ENCODE results near the gene JUN.

JUN gene

DNA sequence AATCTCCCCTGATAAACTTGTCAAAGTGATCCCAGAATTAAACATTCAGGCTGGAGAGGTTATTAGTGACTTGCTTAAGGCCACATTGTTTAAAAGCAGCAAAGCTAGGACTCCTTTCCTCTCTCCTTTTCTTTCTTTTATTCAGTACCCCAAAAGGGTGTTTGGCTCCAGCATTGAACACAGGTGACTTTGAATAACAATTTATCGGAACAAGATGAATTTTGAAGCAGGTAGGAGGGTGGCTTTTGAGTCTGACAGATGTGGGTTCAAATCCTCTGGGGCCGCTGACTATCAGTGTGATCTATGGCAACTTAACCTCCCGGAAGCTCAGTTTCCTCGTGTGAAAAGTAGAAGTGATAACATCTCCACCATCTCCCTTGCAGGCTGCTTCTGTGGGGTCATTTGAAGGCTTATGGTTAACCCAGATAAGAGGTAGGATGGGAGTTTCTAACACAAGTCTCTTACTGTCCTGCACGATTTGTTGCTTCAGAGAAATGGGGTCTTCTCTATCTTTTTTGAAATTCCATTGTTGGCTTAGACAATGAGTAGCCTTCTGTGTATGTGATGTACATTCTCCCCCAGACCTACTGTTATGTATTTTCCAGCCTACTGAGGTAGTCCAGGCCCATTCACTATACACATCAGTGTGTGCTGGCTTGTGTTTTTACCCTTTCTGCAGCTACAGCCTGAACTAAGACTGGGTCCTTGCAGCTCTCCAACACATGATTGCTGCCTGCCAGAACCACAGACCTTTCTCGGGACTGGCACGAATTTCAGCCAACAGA, 29.0 kb downstream of the JUN start:
- DNase-seq: no peak

DNA sequence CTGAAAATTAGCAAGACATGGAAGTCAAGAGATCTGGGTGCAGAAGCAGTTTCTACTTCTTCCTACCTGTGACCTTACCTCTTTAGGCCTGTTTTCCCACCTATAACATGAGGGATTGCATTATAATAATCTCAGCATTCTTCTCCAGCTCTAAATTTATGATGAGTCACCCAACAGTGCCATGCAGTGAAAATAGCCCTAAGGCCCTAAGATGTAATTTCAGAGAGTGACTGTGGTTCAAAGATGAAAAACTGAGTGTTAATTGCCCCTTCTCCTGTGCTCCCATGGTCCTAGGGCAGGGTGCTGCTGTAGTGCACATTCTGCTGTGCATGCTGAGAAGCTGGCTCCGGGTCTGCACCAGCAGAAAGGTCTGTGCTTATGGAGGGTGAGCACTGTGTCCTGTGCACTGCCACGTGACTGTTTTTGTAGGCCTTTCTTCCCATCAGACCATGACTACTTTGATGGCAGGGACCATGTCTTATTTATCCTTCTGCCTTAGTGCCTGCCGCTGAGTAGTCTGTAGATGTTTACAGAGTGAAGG, 29.7 kb downstream of the JUN start:
- DNase-seq: no peak

DNA sequence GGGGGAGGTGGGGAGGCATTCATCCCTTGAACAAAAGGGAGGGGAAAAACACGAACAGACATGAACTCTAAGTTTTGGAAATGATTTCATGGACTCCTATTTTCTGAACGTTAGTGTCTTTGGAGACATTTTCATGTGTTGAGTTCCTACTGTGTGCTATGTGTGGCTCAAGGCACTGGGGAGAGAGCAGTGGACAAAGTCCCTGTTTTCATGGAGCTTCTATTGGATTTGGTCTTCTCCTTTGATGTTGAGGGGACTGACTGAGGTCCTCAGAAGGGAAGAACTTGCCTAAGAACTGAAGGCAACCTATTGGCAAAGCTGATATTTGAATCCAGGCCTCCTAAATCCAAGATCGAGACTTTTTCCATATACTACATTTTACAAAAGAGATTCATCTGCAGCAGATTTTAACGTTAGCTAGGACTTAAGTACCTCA, 30.4 kb downstream of the JUN start:
- no peak for DNase-seq

DNA sequence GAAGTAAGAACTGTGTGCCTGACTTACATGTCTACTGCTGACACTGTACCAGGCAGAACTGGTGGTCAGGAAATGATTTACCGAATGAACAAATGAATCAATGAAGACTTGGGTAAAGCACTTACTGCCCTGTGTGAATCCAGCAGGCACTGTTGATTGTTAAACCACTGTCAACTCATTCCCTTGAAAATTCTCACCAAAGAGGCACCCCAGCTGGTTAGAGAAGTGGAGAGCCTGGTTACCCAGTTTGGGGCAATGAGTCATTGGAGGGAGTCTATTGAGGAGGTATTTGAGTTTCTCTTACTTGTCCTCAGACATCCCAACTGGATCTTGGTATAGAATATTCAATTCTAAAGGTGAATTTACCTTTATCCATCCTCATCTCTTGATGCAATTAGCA, 34.2 kb downstream of the JUN start:
- no peak for DNase-seq

DNA sequence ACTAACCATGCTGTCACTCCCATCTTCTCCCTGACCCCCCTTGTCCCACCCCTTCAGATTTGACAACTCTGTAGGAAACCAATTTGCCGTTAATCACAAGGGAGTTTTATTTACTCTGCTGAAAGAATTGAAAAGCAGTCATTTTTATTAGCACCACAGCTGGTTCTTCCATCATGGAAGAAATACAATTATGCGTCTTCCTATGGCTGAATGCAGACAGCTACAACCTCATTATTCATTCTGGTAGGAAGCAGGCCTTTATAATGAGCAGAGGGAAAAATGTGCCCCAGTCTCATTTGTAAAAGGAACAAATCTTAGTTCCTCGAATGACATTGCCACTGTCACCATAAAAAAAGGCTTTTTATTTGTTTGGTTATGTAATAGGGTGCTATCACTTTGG, 35.2 kb downstream of the JUN start:
- DNase-seq: peak; percentile 8

DNA sequence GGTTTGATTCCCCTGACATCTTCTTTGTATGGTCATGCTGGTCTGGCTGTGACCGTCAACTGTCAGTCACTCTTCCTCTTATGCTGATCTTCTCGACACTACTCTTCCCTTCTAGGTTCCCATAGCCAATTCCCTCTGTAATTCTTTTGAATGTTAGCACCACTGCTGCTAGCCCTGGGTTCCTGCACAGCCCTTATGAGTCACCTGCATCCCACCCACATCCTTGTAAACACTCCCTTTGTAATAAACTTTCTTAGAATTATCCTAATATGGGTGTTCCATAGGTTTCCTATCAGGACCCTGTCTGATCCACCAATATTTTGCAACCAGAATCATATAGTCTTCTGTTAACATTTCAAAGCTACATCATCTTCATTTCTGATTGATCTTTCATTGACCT, 37.1 kb downstream of the JUN start:
- DNase-seq: no peak

DNA sequence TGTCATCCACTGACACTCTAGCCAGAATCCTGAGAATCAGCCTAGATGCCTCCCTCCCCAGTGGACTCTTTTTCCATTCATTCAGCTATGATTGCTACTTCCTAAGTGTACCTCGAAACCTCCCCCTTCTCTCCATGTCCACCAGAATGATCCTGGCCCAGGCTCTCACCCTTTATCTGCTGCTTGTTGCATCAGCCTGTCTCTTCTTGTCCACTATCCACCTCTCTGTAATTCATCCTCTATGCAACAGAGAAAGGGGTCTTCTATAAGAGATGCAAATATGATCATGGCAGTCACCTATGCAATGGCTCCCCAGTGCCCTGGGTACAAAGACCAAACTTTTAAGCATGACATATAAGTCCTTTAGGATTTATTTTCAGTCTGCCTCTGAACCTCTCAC, 37.7 kb downstream of the JUN start:
- DNase-seq: no peak

DNA sequence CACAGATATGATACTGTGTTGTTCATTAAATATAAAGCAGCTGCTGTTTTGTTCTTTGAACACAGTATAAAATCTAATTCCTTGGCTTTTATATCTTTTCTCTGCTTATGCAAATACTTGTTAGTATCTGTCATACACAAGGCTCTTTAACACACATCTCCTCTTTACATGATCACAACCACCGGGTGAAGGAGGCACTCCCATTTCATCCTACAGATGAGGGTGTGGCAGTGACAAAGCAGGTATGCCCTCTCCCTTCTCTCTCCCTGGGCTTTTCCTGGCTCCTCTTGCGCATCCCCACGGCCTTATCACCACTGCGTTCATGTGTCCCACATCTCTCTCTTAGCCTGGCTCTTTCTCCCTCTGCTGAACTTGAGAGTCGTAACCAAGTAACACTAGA, 38.2 kb downstream of the JUN start:
- no peak for DNase-seq

DNA sequence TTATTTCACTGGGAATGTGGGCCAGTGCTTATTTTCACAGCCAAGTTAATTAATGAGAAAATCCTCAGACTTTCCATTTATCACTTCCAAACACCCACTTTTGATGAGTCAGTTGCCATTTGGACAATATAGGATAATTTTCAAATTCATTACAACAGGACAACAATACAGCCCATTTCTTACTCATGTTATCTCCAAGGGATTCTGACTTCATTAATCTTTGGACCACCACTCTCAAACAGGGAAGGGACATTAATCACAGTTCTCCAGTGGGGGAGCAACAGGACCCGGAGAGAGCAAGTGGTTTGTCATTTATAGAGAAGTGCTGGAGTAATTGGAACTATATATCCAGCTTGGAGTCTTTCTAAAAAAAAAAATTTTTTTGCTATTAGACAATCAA, 38.7 kb downstream of the JUN start:
- no peak for DNase-seq

DNA sequence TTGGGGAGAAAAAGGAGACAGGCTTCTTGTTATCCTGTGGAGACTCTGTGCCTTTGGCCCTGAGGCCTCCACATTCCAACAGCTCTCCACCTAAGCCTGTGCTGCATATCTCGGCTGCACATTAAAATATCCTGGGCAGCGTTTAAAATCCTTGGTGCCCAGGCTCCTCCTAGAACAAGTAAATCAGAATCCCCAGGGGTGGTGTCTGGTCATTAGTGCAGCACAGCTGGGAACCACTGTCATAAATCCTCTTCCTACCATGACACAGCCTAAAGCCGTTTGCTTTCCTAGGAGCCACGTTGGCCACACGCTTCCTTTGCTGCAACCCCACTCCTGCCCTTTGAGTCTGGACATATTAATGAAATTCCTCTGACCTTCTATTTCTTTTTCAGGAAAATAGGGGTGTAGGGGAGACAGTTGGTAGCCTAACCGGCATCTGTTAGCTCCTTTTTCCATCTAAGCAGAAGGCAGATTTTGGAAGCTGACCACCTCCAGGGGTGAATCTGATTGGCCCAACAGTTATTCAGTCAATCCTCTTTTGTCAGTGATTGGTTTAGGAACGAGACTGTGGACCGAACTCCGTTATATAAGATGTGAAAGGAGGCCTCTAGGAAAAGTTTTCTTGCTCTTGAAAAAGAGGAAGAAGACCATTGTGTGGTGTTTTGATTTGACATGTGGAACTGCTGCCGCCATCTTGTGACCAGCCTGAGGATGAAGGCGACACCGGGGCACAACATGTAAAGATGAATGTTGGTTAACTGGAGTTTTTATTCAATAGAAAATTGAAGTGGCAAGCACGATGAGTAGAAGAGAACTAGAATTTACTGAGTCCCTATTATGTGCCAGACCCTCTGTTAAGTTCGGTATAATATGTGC, 41.9 kb downstream of the JUN start:
- DNase-seq: no peak

DNA sequence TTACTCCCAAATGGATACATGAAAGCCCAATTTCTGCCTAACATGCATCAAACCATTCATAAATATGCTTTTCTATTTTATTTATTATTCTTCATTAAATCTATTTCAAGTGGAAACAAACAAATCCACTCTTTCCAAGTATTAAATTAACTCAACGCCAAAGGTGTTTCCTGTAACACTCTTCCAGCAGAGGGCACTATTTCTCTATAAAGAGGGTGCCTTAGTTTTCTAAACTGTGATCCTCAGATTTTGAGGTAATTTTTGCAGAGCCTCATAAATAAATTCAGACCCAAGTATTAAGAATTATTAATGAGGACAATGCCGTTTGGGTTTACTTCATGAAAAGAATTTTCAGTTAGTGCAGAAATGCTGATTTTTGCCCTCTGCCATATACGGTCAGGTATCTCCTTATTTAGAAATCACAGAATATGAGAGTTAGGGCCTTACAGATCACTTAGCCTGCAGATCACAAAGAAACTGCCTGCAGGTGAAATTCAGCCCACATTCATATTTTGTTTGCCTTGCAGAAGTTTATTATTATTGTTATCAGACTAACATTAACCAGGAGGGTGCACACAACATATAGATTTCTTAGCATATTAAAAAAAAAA, 43.9 kb downstream of the JUN start:
- peak; percentile 57 for DNase-seq

DNA sequence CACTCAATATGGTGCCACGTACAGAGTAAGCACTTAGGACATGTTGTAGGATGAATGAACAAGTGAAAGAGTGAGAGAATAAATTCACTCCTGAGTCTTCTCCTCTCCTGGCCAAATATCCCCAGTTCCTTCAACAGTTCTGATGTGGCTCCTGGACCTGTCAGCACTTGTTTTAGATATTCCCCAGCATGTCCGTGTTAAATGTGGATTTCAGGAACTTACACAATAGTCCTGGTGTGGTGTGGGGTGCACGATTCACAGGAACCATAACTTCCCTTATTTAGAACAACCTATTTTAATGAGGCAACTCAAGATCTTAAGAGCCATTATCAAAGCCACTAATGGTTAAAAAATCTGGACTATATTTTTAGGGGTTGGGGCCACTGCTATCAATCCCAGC, 45.0 kb downstream of the JUN start:
- no peak for DNase-seq

DNA sequence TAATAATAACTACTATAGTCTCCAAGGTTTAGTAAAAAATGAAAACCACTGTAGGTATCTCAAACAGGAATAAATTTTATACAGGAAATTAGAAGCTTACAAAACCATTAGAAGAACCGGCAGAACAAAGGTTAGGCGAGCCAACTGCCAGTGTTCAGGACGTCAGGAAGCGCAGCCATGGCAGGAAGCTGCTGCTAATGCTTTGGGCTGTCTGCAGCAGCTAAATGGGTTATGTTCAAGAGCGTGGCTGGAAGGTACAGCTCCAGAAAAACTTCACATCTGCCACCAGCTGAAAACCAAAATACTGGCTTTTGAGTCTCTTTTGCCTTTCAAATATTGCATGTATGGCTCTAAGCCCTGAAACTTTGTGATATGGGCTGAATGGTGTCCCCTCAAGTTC, 48.3 kb downstream of the JUN start:
- no peak for DNase-seq

DNA sequence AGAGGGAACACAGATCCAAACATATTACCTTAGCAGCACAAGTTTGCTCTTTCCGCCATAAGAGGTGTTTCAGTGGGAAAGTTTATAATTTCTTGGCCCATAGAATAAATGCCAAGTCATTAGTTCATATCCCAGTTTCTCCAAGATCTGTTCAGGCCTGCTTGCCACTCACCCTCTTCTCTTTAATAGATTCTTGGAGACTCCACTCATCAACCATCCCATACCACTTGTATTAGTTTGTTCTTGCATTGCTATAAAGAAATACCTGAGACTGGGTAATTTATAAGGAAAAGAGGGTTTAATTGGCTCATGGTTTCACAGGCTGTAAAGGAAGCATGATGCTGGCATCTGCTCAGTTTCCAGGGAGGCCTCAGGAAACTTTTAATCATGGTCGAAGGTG, 49.2 kb downstream of the JUN start:
- DNase-seq: no peak

DNA sequence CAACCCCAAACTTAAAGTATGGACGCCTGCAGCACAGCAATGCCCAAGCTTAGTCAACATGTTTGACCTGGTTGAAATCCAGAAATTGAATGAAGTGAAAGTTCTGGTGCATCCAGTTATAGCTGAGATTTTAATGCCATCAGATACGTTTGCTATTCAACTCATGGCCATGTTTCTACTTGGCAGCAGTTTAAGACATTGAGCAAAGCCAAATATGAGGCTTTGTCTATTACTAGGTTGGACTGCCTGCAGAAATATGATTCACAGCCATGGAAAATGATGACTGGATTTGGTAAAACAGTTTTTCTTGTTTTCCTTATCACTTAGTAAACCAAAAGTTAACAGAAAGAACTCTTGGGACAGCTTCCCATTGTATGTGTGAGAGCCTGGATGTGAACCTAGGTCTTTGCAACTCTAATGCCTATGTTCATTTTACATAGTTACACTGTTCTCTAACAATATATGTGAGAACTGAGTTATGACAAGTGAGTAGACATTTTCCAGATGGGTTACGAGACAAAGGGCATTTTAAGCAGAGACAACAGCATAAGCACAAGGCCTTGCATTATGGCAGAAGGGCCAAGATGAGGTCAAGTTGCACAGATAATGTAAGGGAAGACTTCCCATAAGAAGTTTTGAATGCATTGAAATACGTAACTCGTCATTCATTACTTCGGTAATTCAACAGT, 51.6 kb downstream of the JUN start:
- DNase-seq: no peak
